ENCODE data around the gene PTPA. TPM values are rescaled to one million over a fixed set of nuclear protein-coding genes. Genes with fewer than 3 reads are reported as not detected.

The PTPA gene
- total and polyA plus RNA-seq, 9 of the 15 experiments (the other 6 are each of a cell fraction or from before 2014, with no cell fraction given) = 1.7 to 121 (median 72.6) TPM

DNA sequence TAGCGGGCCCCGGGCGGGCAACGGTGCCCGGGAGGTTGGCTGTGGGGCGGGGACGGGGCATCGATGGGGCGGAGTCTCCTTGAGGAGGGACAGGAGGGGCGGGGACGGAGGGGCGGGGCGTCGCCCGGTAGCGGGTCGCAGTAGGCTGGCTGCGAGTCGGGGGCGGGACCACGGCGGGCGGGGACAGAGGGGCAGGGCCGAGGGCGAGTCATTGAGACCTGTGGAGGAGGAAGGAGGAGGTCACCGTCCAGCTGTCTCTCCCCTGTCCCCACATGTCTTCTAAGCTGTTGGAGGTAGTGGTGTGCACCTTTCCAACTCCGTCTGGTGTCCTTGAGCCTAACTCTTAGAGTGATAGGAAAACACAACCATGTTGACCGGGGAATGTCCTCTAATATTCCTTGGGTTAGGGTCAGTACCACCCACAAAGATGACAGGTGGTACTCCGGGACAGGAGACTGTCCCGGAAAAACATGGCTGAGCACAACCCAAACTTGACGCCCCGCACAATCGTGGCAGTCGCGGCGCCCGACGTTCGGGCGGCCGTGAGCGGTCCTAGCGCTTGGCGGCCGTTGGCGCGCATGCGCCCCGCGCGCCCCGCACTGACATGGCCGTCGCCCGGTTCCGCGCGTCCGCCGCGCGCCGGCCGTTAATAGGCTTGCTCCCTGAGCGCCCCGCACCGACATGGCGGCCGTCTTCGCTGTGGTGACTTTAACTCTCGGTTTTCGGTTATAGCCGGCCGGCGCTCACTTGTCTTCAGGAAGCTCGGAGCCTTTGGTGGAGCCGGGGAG is at the start of gene PTPA, which contains the start of gene CRAT (continued):
- TF ChIP-seq E2F3 (CRISPR knock-in tag; IDR thresholded peaks at IDR 0.05) (peak; percentile 63; the same call in 1 of the 2 replicates), SNIP1 (IDR thresholded peaks at IDR 0.05; ENCODE audit: low read depth) (no peak), HIVEP1 (CRISPR knock-in tag; IDR thresholded peaks at IDR 0.05) (no peak), PURB (CRISPR knock-in tag; IDR thresholded peaks at IDR 0.05; ENCODE audit: low read depth) (no peak), CBX1 (IDR thresholded peaks at IDR 0.05; ENCODE audit: low read depth) (peak; percentile 67; the same call in 1 of the 2 replicates), ZNF707 (CRISPR knock-in tag; conservative IDR thresholded peaks at IDR 0.05) (no peak), MCM3 (IDR thresholded peaks at IDR 0.05) (no peak), SMAD4 (CRISPR knock-in tag; conservative IDR thresholded peaks at IDR 0.05) (peak; percentile 76)
- TF ChIP-seq, protein P1, sequence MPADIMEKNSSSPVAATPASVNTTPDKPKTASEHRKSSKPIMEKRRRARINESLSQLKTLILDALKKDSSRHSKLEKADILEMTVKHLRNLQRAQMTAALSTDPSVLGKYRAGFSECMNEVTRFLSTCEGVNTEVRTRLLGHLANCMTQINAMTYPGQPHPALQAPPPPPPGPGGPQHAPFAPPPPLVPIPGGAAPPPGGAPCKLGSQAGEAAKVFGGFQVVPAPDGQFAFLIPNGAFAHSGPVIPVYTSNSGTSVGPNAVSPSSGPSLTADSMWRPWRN (IDR thresholded peaks at IDR 0.05; ENCODE audit: low read depth) = no peak
- TF ChIP-seq, protein P2, sequence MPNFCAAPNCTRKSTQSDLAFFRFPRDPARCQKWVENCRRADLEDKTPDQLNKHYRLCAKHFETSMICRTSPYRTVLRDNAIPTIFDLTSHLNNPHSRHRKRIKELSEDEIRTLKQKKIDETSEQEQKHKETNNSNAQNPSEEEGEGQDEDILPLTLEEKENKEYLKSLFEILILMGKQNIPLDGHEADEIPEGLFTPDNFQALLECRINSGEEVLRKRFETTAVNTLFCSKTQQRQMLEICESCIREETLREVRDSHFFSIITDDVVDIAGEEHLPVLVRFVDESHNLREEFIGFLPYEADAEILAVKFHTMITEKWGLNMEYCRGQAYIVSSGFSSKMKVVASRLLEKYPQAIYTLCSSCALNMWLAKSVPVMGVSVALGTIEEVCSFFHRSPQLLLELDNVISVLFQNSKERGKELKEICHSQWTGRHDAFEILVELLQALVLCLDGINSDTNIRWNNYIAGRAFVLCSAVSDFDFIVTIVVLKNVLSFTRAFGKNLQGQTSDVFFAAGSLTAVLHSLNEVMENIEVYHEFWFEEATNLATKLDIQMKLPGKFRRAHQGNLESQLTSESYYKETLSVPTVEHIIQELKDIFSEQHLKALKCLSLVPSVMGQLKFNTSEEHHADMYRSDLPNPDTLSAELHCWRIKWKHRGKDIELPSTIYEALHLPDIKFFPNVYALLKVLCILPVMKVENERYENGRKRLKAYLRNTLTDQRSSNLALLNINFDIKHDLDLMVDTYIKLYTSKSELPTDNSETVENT (CRISPR knock-in tag; IDR thresholded peaks at IDR 0.05) = 0 out of 2 replicates have a peak, but pooled peaks have one; percentile 5
- TF ChIP-seq, protein P3, sequence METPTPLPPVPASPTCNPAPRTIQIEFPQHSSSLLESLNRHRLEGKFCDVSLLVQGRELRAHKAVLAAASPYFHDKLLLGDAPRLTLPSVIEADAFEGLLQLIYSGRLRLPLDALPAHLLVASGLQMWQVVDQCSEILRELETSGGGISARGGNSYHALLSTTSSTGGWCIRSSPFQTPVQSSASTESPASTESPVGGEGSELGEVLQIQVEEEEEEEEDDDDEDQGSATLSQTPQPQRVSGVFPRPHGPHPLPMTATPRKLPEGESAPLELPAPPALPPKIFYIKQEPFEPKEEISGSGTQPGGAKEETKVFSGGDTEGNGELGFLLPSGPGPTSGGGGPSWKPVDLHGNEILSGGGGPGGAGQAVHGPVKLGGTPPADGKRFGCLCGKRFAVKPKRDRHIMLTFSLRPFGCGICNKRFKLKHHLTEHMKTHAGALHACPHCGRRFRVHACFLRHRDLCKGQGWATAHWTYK (CRISPR knock-in tag; IDR thresholded peaks at IDR 0.05) = peak; percentile 78
- TF ChIP-seq, protein P4, sequence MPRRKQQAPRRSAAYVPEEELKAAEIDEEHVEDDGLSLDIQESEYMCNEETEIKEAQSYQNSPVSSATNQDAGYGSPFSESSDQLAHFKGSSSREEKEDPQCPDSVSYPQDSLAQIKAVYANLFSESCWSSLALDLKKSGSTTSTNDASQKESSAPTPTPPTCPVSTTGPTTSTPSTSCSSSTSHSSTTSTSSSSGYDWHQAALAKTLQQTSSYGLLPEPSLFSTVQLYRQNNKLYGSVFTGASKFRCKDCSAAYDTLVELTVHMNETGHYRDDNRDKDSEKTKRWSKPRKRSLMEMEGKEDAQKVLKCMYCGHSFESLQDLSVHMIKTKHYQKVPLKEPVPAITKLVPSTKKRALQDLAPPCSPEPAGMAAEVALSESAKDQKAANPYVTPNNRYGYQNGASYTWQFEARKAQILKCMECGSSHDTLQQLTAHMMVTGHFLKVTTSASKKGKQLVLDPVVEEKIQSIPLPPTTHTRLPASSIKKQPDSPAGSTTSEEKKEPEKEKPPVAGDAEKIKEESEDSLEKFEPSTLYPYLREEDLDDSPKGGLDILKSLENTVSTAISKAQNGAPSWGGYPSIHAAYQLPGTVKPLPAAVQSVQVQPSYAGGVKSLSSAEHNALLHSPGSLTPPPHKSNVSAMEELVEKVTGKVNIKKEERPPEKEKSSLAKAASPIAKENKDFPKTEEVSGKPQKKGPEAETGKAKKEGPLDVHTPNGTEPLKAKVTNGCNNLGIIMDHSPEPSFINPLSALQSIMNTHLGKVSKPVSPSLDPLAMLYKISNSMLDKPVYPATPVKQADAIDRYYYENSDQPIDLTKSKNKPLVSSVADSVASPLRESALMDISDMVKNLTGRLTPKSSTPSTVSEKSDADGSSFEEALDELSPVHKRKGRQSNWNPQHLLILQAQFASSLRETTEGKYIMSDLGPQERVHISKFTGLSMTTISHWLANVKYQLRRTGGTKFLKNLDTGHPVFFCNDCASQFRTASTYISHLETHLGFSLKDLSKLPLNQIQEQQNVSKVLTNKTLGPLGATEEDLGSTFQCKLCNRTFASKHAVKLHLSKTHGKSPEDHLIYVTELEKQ (CRISPR knock-in tag; IDR thresholded peaks at IDR 0.05) = no peak
- TF ChIP-seq, protein P5, sequence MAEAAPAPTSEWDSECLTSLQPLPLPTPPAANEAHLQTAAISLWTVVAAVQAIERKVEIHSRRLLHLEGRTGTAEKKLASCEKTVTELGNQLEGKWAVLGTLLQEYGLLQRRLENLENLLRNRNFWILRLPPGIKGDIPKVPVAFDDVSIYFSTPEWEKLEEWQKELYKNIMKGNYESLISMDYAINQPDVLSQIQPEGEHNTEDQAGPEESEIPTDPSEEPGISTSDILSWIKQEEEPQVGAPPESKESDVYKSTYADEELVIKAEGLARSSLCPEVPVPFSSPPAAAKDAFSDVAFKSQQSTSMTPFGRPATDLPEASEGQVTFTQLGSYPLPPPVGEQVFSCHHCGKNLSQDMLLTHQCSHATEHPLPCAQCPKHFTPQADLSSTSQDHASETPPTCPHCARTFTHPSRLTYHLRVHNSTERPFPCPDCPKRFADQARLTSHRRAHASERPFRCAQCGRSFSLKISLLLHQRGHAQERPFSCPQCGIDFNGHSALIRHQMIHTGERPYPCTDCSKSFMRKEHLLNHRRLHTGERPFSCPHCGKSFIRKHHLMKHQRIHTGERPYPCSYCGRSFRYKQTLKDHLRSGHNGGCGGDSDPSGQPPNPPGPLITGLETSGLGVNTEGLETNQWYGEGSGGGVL (CRISPR knock-in tag; IDR thresholded peaks at IDR 0.05) = no peak
- TF ChIP-seq, protein P6, sequence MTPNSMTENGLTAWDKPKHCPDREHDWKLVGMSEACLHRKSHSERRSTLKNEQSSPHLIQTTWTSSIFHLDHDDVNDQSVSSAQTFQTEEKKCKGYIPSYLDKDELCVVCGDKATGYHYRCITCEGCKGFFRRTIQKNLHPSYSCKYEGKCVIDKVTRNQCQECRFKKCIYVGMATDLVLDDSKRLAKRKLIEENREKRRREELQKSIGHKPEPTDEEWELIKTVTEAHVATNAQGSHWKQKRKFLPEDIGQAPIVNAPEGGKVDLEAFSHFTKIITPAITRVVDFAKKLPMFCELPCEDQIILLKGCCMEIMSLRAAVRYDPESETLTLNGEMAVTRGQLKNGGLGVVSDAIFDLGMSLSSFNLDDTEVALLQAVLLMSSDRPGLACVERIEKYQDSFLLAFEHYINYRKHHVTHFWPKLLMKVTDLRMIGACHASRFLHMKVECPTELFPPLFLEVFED (CRISPR knock-in tag; conservative IDR thresholded peaks at IDR 0.05) = peak; percentile 80; the same call in 1 of the 2 replicates
